ENCODE results near the gene RTP2. TPM values are rescaled to one million over a fixed set of nuclear protein-coding genes. Genes with fewer than 3 reads are reported as not detected.
A peak's percentile ranks its signal among the peaks of the same experiment; 100 is the strongest.

RTP2 gene
- total RNA-seq, 1 experiment from 2014 or later, result not detected

DNA sequence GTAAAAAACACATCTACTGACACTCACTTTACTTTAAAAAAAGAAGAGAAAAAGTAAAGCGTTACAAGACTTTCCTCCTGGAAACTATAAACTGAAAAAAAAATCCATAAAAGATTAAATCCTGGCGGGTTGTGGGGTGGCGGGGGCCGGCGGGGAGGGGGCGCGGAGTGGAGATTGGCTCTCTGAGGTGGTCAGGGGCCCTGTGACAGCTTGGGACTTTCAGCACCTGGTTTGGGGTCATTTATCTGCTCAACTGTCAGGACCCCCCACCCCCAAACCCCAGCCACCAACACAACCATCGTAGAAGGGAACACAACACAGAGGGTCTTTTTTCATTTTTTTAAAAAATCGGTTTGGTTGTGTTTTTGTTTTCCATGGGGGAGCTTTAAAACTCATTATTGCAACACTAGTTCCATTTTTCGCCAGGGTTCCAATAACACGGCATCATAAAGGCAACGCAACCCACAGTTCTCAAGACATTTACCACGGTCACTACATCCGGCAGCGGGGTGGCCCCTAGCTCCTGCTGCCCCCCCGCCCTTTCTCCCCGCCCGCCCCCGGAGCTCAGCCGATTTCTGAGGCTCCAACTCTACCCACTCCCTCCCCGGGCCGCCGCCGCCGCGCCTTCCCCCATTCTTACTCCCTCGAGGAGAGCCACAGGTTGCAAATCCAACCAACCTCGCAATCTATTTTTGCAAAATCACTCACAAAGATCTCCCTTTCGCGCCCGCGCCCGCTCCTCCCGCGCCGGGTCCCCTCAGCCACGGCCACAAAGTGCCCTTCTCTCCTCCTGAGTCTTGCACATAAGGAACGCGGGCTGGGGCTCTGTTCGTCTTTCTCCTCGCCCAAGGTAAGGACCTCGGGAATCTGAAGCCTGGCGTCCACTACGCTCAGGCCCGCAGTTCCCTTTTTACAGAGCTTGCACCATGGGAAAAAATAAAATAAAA is 41.1 kb upstream of the RTP2 start:
- ChIA-PET POLR2A (interaction anchor here (0.6 to 0.7 kb wide), 4 partner anchors 1006 to 1327 kb away, joined by 3 to 9 read pairs (median 4); no protein-coding TSS in a partner anchor), CTCF (interaction anchor here (0.8 to 2.2 kb wide), 4 partner anchors 10 to 1298 kb away, joined by 3 to 7 read pairs (median 4); no protein-coding TSS in a partner anchor)
- no peaks in the 10 kb centered on the region for H3K9me3 ChIP-seq (ENCODE audit: control insufficient read depth, insufficient read depth, low read depth, low read length)
- in situ Hi-C loops (cut with HindIII; ENCODE audit: low pct_unique_long_range_greater_than_20kb, low sequenced_read_pairs), result loop anchor here (10.0 to 25.0 kb wide), 4 partner anchors 171 to 1401 kb away; no protein-coding TSS in a partner anchor
- no TSS peak for BruUV-seq (replicated peaks)
- intact Hi-C loops (cut with micrococcal nuclease; ENCODE audit: unreplicated experiment), result loop anchor here (5.0 to 10.0 kb wide), 4 partner anchors 291 to 1489 kb away; no protein-coding TSS in a partner anchor
- ATAC-seq (no peak), DNase-seq (ENCODE audit: low read depth, low spot score) (no peak)
- H3K27me3 ChIP-seq (ENCODE audit: control insufficient read depth, insufficient read depth, low read length), result no peaks in the 10 kb centered on the region
- H3K4me1 ChIP-seq (ENCODE audit: control insufficient read depth, insufficient read depth, low read length), result peaks cover 44% of the 10 kb centered on the region
- TF ChIP-seq SIN3A (IDR thresholded peaks at IDR 0.05; ENCODE audit: borderline replicate concordance, insufficient read depth, low read depth, low read length) (0 out of 2 replicates have a peak, but pooled peaks have one; percentile 57), TCF7L2 (IDR thresholded peaks at IDR 0.05; ENCODE audit: low read depth, low read length) (no peak)
- H3K36me3 ChIP-seq (ENCODE audit: control insufficient read depth, insufficient read depth, low read length), result peaks cover 2% of the 10 kb centered on the region; the same call in 1 of the 2 replicates
- peak overlapping the region; percentile 100 for H3K27ac ChIP-seq (ENCODE audit: low read length)
- peak overlapping the region; percentile 60 to 94 for H3K4me3 ChIP-seq (ENCODE audit: low read depth in 2 of 2, low read length in 2 of 2)

- Histone ChIP-seq H3K27ac (ENCODE audit: low read length) (peak overlapping the region; percentile 62), H3K4me1 (ENCODE audit: control insufficient read depth, insufficient read depth, low read length) (peaks cover 35% of the 10 kb centered on the region), H3K27me3 (ENCODE audit: control insufficient read depth, insufficient read depth, low read length) (no peaks in the 10 kb centered on the region), H3K36me3 (ENCODE audit: control insufficient read depth, insufficient read depth, low read length) (peaks cover 2% of the 10 kb centered on the region; the same call in 1 of the 2 replicates), H3K9me3 (ENCODE audit: control insufficient read depth, insufficient read depth, low read depth, low read length) (no peaks in the 10 kb centered on the region), H3K4me3 (ENCODE audit: low read depth in 2 of 2, low read length in 2 of 2) (peak overlapping the region; percentile 60 to 94)
- TSS peak; percentile 28 for BruUV-seq (replicated peaks)
- intact Hi-C loops (cut with micrococcal nuclease; ENCODE audit: unreplicated experiment) (loop anchor here (5.0 to 10.0 kb wide), 4 partner anchors 292 to 1490 kb away; no protein-coding TSS in a partner anchor), in situ Hi-C loops (cut with HindIII; ENCODE audit: low pct_unique_long_range_greater_than_20kb, low sequenced_read_pairs) (loop anchor here (10.0 to 25.0 kb wide), 4 partner anchors 172 to 1402 kb away; no protein-coding TSS in a partner anchor)
- ATAC-seq (no peak), DNase-seq (ENCODE audit: low read depth, low spot score) (no peak)
- no peak for TF ChIP-seq TCF7L2 (IDR thresholded peaks at IDR 0.05; ENCODE audit: low read depth, low read length)
- no peak for TF ChIP-seq REST (IDR thresholded peaks at IDR 0.05; ENCODE audit: insufficient read depth in 1 of 2, low read depth in 2 of 2, low read length in 1 of 2)
- no peak for TF ChIP-seq POLR2AphosphoS5 (IDR thresholded peaks at IDR 0.05; ENCODE audit: low read depth, low read length)
- TF ChIP-seq CTCF (IDR thresholded peaks at IDR 0.05), result peak; percentile 76
- ChIA-PET CTCF (interaction anchor here (0.7 to 2.2 kb wide), 6 partner anchors 10 to 1299 kb away, joined by 3 to 7 read pairs (median 3); no protein-coding TSS in a partner anchor), POLR2A (interaction anchor here (0.7 kb wide), 1 partner anchor 1206 kb away, joined by 4 read pairs; no protein-coding TSS in a partner anchor)
These were observed 40.2 kb upstream of the RTP2 start for GRCh38 chr3:187742351-187743171.
